C1 segment of cervical spinal cord (tissue), 14 donors: ENCODE data around the gene GRAMD1B.

ENCODE experiments used
- DNase-seq, 14 donors: peaks; one replicate each; lab custom pipeline; 2025; lab: John Stamatoyannopoulos, UW

GRAMD1B gene

DNA sequence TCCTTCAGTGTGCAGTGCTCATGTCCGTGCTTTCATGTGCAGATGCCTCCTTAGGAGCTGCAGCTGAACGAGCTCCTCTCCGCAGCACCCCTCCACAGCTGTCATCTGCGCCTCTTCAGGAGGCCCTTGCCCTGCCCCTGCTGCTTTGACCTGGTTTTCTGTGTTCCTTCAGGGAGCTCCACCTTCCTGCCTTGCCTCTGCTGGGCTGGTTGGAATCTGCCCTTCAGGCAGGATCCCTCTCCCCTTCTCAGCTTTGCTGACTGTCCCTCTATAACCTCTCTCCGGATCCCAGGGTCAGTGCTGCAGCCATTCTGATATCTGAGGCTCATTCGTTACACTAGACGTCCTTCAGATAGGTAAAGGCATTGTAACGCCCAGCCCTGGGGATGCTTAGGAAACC lies 156.5 kb downstream of the GRAMD1B start:
- DNase-seq: no peak

DNA sequence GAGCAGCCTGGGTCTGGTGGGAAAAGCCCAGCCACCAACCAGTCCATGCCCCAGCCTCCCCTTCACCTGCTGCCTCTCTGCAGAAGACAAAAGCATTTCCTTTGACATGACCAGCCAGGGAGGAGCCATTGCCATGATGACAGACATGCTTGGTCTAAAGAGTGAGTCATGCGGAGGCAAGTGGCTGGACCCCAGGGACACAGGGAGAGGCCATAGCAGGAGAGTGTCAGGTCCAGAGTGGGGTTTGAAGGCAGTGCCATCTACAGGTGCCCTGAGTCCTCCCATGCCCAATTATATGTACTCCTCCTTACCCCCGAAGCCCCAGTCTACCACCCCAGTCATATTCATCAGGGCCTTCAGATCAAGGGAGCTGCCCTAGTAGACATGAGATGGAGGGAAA lies 157.0 kb downstream of the GRAMD1B start:
- no peak for DNase-seq

DNA sequence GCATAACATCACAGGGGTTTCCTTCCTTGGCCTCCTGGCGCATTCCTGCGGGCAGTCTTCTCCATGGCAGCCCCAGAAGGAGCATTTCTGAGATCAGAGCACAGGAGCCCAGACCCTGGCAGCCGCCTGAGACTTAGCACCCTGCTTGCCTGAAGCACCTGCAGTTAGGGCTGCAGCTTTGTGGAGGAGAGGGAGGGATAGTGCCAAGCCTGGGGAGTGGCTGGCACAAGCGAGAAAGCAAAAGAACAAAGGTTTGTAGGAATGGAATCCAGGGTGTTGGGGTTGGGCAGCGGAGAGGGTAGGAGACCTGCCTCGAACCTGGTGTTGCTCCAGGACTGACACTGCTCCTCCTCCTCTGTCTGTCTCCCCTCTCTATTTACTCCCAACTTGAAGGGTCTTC lies 157.5 kb downstream of the GRAMD1B start:
- no peak for DNase-seq

DNA sequence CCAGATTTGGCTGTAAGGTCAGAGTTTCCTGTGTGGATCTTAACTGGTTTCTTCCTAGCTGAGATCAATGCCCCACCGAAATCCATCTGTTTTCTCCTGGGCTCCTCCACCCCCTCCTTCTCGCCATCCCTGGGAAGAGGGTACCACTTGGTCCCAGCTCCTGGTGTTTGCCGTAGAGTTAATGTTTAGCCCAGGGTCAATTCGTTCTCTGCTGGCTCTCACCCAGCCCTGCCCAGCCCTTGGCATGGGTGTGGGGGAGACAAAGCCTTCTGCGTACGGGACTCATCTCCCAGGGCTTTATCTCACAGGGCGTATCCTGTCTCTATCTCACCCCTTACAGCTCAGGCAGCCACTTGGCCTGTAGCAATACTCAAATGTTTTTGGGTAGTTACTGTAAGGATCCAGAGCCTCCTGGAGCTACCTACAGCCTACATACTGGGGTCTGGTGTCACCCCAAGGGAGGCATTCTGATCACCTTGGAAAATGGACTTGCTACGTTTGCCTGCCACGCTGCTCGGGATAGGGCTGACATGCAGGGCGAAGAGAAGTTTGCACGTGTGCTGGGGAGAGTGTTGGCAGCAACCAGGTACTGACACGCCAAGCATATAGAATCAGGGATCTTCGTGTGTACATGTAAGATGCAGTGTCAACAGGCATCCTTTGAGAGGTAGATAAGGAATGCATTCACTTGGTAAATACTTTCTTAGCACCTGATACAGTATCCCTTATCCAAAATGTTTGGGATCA lies 158.2 kb downstream of the GRAMD1B start:
- no peak for DNase-seq

DNA sequence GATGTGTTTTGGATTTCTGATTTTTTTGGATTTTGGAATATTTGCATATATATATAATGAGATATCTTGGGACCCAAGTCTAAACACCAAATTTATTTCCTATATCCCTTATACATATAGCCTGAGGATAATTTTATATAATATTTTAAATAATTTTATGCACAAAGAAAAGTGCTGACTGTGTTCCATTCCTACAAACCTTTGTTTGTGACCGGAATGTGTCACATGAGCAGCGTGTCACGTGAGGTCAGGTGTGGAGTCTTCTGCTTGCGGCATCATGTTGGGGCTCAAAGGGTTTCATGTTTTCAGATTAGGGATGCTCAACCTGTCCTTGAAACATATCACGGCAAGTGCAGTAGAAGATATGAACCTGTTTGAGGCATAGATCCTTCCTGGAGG lies 158.8 kb downstream of the GRAMD1B start:
- no peak for DNase-seq

DNA sequence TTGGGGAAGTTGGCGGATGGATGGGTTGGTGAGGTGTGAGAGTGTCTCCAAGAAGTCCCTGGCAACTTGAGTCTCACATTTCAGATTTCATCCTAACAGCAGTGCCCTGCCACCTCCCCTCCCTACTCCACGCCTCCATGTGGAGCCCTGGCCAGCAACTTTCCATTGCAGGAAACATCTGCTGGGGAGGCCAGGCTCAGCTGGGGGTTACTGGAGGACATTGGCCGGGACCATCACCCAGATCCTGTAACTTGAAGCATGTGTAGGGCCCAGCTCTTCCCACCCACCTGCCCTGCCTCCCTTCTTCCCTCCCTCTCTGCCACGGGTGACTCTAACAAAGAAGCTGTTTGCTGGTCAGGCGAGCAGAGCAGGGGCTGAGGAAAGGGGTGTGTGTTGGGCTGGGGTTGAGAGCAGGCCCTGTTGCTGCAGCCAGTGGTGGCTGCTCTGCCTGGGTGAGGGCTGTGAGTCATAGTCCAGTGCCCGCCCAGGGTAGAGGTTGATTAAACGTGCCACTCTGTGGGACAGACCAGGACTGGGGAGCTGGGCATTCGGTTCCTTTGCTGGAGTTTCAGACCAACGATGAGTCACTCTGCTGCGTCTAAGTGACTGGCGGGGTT lies 160.3 kb downstream of the GRAMD1B start:
- DNase-seq: peak in 1 of 14 donors; percentile 73

DNA sequence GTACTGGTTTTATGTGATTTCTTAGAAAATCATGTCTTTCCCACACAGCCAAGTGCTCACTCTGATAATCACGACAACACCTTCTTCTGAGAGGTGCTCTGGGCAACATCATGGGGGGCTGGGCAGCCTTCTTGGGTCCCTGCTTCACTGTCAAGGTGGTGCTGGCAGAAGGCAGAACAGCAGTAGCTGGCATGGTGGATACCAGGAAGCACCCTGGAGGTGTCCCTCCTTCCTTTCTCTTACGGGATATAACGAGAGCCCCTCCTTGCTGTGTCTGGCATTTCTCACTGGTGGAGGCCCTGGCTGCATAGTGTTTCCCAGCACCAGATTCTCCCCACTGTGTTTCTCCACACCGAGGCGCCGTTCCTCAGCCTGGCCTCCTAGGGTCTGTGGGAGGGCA lies 163.5 kb downstream of the GRAMD1B start:
- peak in 1 of 14 donors; percentile 68 for DNase-seq

DNA sequence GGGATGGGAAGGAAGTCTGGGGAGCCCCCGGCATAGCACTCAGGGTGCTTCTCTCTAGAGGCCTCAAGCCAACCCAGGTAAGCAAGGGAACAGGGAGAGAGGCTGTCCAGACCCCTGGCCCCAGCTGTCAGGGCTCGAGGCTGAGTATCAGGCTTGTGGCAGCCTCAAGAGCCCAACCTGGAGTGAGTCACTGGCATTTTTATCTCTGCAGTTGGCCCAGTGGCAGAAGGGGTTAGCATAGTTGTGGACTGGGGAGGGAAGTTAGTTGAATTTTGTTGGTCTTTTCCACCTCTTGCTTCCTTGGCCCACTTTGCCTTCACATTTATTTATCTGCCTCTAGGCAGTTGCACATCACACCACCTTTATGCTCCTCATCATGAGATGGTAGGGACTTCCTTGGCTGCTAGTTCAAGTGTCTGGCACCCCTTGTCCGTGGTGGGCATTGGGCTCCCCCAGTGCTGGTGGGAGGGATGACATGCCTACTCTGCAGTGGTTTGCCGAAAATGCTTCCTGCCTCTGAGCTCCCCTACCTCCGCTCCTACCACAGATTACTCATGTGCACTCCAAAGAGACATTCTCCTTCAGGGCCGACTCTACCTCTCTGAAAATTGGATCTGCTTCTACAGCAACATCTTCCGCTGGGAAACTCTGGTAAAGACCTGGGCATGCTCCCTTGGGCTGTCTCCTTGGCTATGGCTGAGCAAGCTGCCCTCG lies 164.3 kb downstream of the GRAMD1B start:
- DNase-seq: no peak

DNA sequence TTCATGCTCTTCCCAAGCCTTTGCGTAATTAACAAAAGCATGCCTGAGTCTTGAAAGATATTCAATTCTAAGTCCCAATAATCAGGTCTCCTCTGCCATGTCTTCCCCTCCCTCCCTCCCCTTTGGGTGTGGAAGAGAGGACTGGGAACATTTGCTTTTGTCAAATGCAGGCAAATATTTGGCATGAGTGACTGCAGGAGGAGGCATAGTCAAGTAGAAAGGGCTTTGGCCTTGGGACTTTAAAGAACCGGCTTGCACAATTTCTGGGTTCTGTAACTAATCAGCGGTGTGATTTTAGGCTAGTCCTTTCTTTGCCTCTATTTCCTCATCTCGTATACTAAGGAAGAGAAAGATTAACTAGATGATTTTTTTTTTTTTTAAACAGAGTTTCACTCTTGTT lies 164.9 kb downstream of the GRAMD1B start:
- no peak for DNase-seq

DNA sequence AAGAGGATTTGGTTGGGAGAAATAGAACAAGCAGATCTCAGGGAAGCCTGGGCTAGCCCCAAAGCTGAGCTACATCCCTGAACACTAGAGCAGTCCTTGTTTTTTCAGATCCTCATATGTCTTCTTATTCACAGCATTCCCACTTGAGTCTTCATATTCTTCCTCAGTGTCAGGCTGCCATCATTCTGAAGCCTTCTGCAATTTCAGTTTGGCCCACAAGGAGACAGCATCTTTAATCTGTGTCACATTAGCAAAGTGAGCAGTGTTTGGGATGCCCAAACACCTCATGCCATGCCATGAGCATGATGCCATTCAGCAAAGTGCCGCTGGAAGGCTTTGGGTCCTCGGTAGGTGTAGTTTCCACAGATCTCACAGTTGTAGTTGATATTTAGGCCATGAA lies 167.8 kb downstream of the GRAMD1B start:
- DNase-seq: no peak

DNA sequence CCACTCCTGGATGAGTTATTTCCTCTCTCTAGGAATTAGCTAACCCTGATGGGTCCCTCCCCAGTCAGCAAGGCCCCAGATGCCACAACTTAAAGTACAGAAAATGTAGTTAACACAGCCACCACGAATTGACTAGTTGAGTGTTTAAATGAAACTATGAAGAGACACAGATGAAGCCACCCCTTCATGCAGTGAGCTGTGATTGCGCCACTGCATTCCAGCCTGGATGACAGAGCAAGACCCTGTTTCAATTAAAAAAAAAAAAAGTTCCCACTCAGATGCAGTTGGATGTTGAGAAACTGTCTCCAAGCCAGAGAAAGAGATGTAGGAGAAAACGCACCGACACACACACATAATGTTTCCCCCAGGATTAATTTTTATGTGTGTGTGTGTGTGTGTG lies 171.1 kb downstream of the GRAMD1B start:
- DNase-seq: no peak

DNA sequence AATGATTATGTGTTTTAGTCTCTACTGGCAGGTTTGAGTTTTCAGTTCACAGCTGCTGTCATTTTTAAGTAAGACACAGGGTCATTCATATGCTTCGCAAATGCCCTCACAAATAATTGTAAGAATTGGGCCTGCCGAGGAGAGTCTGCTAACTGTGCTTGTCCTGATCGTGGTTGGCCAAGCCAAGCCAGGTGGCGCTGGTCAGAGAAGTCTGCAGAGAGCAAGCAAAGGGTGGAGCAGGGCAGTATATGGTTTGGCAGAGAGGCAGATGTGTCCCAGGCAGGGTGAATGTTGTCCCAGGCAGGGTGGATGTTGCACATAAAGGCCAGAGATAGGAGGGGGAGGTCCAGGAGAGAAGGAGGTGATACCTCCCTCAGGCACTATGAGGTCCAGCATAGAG lies 171.7 kb downstream of the GRAMD1B start:
- peak in 1 of 14 donors; percentile 22 for DNase-seq

DNA sequence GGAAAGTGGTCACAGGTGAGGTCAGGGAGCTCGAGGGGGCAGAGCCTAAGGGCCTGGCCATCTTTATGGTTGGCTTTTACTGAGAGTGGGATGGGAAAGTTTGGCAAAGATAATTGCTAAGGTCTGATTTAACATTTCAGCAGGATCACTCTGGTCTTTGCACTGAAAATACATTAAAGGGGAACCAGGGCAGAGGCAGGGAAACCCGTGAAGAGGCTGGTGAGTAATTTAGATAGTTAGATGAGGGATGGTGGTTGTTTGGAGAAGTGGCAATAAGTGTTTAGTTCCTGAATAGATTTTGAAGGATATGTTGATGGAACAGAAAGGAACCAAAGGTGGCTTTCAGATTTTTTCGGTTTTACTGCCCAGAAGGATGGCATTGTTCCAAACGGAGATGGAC lies 173.6 kb downstream of the GRAMD1B start:
- DNase-seq: no peak

DNA sequence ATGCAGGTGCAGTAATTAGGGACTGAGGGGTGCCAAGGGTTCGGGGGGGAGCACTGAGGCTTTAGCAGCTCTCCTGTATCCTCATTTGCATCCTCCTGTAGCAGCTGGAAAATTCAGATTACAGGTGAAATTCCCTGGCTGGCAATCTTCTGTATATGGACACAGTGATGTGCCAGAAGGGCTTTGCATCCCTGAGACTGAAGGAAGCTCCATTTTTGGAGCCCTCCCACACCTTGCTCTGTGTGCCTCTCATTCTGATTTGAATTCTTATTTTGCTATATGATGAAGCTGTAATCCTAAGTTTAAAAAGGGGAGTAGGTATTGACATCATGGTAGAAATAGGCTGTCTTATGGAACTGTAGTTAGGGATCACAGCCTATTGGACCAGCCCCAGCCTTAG lies 177.7 kb downstream of the GRAMD1B start:
- DNase-seq: no peak

DNA sequence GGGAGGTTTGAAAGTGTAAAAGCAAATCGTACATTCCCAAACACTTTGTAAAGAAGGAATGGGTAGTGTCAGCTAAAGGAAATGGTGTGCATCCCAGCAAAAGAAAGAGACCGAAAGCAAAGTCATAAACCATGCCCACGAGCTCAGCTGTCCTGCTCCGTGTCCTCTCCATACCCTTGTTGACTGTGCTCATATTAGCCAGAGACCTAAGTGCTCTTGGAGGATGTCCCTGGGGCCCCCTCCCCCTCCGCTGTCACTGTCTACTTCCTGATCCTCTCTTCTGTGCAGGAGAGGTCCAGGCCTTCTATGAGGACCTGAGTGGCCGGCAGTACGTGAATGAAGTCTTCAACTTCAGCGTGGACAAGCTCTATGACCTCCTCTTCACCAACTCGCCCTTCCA lies 178.3 kb downstream of the GRAMD1B start:
- DNase-seq: no peak

DNA sequence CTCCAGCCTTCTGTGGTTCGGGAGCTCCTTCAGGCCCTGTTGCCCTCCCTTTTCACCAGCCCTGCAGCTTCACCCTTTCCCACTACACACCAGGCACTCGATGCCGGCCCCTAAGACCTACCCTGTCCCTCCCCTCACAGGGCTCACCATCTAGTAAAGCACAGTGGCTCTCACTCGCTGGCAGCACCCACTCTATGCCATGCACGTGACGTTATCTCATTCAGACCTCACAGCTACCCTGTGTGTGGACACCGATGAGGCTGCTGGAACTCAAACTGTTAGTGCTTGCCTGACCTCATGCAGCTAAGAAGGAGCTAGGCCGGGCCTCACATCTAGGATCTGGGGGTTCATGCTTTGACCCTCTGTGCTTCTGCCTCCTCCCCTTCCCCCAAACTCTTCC lies 178.9 kb downstream of the GRAMD1B start:
- no peak for DNase-seq

DNA sequence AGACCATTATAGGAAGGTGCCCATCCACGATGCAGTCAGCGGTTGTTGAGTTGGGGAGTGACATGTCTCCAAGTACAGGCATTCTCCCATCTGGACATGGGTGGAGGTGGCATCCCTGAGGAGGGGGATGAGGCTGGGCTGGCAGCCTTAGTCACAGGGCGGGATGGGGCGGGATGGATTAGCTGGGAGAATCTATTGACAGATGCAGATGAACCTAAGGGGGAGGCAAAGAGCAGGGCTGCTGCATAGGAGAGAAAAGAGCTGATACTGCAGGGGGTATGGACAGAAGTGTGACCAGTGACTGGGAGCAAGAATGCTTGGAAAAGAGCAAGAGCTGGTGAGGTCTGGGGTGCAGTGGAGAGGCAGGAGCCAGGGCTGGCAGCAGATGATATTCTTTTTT lies 181.6 kb downstream of the GRAMD1B start:
- no peak for DNase-seq

DNA sequence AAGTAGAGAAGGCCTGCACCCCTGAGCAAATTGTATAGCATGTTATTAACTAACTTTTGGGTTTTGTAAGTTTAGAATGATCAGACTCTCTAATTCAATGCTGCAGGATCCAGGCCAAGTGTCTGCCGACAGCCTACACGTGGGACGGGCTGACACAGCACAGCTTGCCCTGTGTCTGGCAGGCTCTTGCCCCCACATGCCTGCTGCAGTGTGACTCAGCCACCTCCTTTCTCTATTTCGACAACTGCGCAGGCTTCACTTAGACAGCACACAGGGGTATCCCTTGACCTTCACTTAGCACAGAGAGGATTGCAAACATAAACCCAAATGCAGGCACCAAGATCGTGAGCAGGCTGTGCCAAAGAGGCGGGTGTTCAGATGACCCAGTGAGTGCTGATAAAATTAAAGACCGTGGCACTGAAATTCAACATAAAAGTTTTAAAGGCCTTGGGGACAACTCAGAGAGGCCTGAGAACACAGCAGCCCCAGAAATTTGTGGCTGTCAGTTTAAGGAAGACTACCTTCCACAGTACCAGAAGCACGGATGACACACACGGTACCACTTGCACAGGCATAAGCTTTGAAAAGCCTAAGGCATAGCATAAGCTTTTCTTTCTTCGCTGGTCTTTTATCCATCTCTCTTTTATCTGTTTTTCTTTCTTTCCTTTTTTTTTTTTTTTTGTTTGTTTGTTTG lies 186.6 kb downstream of the GRAMD1B start:
- DNase-seq: peak in 8 of 14 donors; percentile 8 to 64 (median 26)

DNA sequence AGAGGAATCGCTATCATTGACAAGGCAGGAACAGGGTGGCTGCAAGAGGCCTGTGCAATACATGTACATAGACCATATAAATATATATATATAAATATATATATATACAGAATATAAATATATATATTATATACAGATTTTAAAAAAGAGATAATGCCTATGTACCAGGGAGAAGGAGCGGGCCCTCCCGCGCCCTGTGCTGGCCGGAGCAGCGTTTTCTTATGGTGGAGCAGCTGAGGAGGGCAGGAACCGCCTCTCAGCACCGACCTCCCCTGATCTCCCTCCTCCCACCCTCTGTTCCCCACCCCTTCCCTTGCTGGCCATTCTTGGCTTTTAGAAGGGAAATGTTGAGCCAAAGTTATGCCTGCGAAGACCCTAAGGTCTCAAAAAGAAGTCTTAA lies 192.5 kb downstream of the GRAMD1B start:
- DNase-seq: no peak

DNA sequence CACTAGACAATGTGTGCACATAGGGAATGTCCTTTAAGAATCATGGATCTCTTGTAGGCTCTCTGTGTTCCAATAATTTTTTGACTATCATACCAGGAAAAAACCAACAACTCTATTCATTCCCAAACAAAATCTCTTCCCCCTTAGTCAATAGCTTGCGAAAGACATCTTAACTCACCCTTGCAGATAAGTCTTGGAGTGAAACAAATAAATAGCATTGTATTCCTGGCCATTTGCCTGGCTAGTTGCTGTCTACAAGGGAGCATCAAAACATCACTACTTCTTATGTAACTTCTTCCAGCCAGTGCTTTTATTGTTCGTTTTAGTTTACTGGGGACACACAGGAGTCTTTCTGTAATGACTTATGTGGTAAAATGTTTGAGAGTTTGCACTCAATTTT lies 194.9 kb downstream of the GRAMD1B start:
- DNase-seq: no peak

DNA sequence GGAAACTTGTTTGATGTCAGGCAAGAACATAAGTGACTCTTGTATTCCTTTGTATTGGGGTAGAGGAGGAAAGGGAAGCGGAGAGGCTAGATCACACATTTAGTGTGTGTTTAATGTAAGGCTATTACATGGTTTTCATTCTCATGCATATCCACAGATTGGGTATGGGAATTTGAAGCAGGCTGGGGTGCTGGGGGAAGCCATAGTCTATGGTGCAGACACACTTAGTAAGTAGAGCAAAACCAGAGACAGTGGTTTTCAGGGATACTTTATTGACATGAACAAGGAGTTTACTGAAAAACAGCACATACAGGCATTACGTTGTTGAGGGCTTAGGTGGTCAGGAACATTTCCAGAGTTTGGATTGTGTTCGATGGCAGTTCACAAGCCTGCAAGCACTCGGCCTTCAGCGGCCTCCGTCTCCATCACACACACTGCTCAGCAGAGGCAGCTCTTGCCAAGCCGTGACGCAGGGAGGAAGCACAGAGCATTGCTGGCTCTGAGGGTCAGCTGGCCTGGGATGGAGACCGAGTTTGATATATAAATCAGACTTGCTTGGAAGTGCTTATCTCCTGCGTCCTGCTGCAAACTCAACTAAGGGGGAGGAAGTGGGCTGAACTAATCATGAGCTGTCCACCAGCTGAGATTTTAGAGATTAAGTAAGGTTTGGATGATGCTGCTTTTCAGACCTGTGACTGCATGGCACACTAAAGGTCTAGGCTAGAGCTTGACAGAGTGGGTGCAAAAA lies 199.0 kb downstream of the GRAMD1B start:
- peak in 2 of 14 donors; percentile 13 to 67 for DNase-seq
